PFSK-1 (cell line): ENCODE measurements around the gene THNSL1.

Experiments
- FOXP2 ChIP-seq: optimal IDR thresholded peaks from 2 replicates; pipeline ENCODE3; 2011; ENCODE audit warnings: borderline replicate concordance, control low read depth, inconsistent platforms; ENCODE audit not compliant: insufficient read depth; ENCODE audit errors: extremely low read length, extremely low read depth
- POLR2AphosphoS5 ChIP-seq: IDR thresholded peaks from 2 replicates; pipeline ENCODE4 v1.6.1; 2012; ENCODE audit warnings: low read depth, mild to moderate bottlenecking, control low read depth, low read length, moderate library complexity
- REST ChIP-seq, 2 experiments: IDR thresholded peaks; 2 replicates each; pipeline versions ENCODE4 v1.6.1 to v1.8.0; 2011 to 2012; ENCODE audit warnings: low read depth in 2 of 2, low read length in 2 of 2, control low read depth in 1 of 2, inconsistent platforms in 1 of 2, mild to moderate bottlenecking in 1 of 2, moderate library complexity in 1 of 2; ENCODE audit not compliant: insufficient read depth in 1 of 2
- SIN3A ChIP-seq: IDR thresholded peaks from 2 replicates; pipeline ENCODE4 v1.6.1; 2012; ENCODE audit warnings: mild to moderate bottlenecking, low read length, moderate library complexity, borderline replicate concordance; ENCODE audit not compliant: insufficient read depth
- TAF1 ChIP-seq: IDR thresholded peaks from 2 replicates; pipeline ENCODE4 v1.6.1; 2012; ENCODE audit warnings: low read length, control low read depth, borderline replicate concordance; ENCODE audit not compliant: insufficient read depth

GRCh38 chr10:25017154-25017590 is 760 bp downstream of the THNSL1 start:
- TF ChIP-seq SIN3A (no peak), TAF1 (no peak), POLR2AphosphoS5 (no peak), REST (IDR thresholded peaks at IDR 0.05; ENCODE audit: insufficient read depth in 1 of 2, low read depth in 2 of 2, low read length in 2 of 2) (no peak), FOXP2 (no peak)
